ENCODE measurements around the gene PPARA.

PPARA gene

GRCh38 chr22:46104170-46104880 is 46.0 kb upstream of the PPARA start:
- Mint-ChIP-seq H3K4me3 (no peak overlapping the region), H3K36me3 (ENCODE audit: low read depth) (no peaks in the 10 kb centered on the region), H3K4me1 (peaks cover 32% of the 10 kb centered on the region), H3K9me3 (no peaks in the 10 kb centered on the region), H3K27me3 (ENCODE audit: low read depth) (no peaks in the 10 kb centered on the region), H3K27ac (peak overlapping the region; percentile 6 to 98 (median 69))
- TF ChIP-seq CTCF (IDR thresholded peaks at IDR 0.05; ENCODE audit: unreplicated experiment in 3 of 3) = no peak

GRCh38 chr22:46104881-46105493 is 45.3 kb upstream of the PPARA start:
- Mint-ChIP-seq H3K27me3 (ENCODE audit: low read depth) (no peaks in the 10 kb centered on the region), H3K9me3 (no peaks in the 10 kb centered on the region), H3K36me3 (ENCODE audit: low read depth) (no peaks in the 10 kb centered on the region), H3K4me3 (no peak overlapping the region), H3K27ac (peak overlapping the region; percentile 6 to 98 (median 69)), H3K4me1 (peaks cover 34% of the 10 kb centered on the region)
- TF ChIP-seq CTCF (IDR thresholded peaks at IDR 0.05; ENCODE audit: unreplicated experiment in 3 of 3) = no peak

GRCh38 chr22:46105494-46106278 is 44.6 kb upstream of the PPARA start:
- no peaks in the 10 kb centered on the region for H3K27me3 Mint-ChIP-seq (ENCODE audit: low read depth)
- TF ChIP-seq CTCF (IDR thresholded peaks at IDR 0.05; ENCODE audit: unreplicated experiment in 3 of 3) = no peak
- H3K27ac Mint-ChIP-seq = peak overlapping the region; percentile 95 to 99 (median 98)
- H3K9me3 Mint-ChIP-seq = no peaks in the 10 kb centered on the region
- peaks cover 34% of the 10 kb centered on the region for H3K4me1 Mint-ChIP-seq
- no peaks in the 10 kb centered on the region for H3K36me3 Mint-ChIP-seq (ENCODE audit: low read depth)
- H3K4me3 Mint-ChIP-seq = peak overlapping the region; percentile 15 to 64 (median 46)

GRCh38 chr22:46106279-46107022 is 43.9 kb upstream of the PPARA start:
- Mint-ChIP-seq H3K36me3 (ENCODE audit: low read depth) (no peaks in the 10 kb centered on the region), H3K4me3 (no peak overlapping the region), H3K27ac (peak overlapping the region; percentile 95 to 99 (median 98)), H3K27me3 (ENCODE audit: low read depth) (no peaks in the 10 kb centered on the region), H3K9me3 (no peaks in the 10 kb centered on the region), H3K4me1 (peaks cover 32% of the 10 kb centered on the region)
- TF ChIP-seq CTCF (IDR thresholded peaks at IDR 0.05; ENCODE audit: unreplicated experiment in 3 of 3) = no peak

- Mint-ChIP-seq H3K27ac (peak overlapping the region; percentile 49 to 88 (median 80)), H3K9me3 (no peaks in the 10 kb centered on the region), H3K27me3 (ENCODE audit: low read depth) (no peaks in the 10 kb centered on the region), H3K4me3 (peak overlapping the region in 1 of 3 experiments; percentile 32), H3K36me3 (ENCODE audit: low read depth) (no peaks in the 10 kb centered on the region), H3K4me1 (peaks cover 29% of the 10 kb centered on the region)
- no peak for TF ChIP-seq CTCF (IDR thresholded peaks at IDR 0.05; ENCODE audit: unreplicated experiment in 3 of 3)
Measured at GRCh38 chr22:46107089-46107664, 43.1 kb upstream of the PPARA start.
